BE2C (cell line): ENCODE results near the gene LRRC8A.

ENCODE experiments used
- DNase-seq: peaks from one replicate; pipeline ENCODE4 v3.0.0-alpha.2; 2020
- H3K27me3 ChIP-seq: fragments of 250-450 bp; sonication (Bioruptor Pico); 2 replicates; pipeline ENCODE4 v1.5.1; 2020; ENCODE audit warnings: mild to moderate bottlenecking
- H3K36me3 ChIP-seq: fragments of 250-450 bp; sonication (Bioruptor Pico); 2 replicates; pipeline ENCODE4 v1.5.1; 2020; ENCODE audit warnings: mild to moderate bottlenecking
- H3K4me1 ChIP-seq: fragments of 250-450 bp; sonication (Bioruptor Pico); 2 replicates; pipeline ENCODE4 v1.5.1; 2020
- H3K4me3 ChIP-seq: 2 replicates; pipeline ENCODE4 v1.5.1; 2011; ENCODE audit warnings: low read depth, low read length
- H3K9me3 ChIP-seq: fragments of 250-450 bp; sonication (Bioruptor Pico); 2 replicates; pipeline ENCODE4 v1.5.1; 2020
- CTCF ChIP-seq: IDR thresholded peaks from 2 replicates; pipeline ENCODE4 v1.5.1; 2012; ENCODE audit warnings: mild to moderate bottlenecking, low read depth, low read length

The LRRC8A gene

GRCh38 chr9:128916745-128917144 is 34.8 kb downstream of the LRRC8A start:
- TF ChIP-seq CTCF: no peak
- no peak overlapping the region for H3K4me3 ChIP-seq
- peaks cover 6% of the 10 kb centered on the region for H3K4me1 ChIP-seq
- H3K9me3 ChIP-seq: no peaks in the 10 kb centered on the region
- H3K36me3 ChIP-seq: peaks cover 21% of the 10 kb centered on the region
- no peaks in the 10 kb centered on the region for H3K27me3 ChIP-seq
- no peak for DNase-seq

- Histone ChIP-seq H3K4me3 (no peak overlapping the region), H3K9me3 (no peaks in the 10 kb centered on the region), H3K36me3 (peaks cover 21% of the 10 kb centered on the region), H3K4me1 (peaks cover 6% of the 10 kb centered on the region), H3K27me3 (no peaks in the 10 kb centered on the region)
- TF ChIP-seq CTCF: no peak
- DNase-seq: no peak
Observed at GRCh38 chr9:128917151-128917849, 35.4 kb downstream of the LRRC8A start.

GRCh38 chr9:128918921-128919320 is 37.0 kb downstream of the LRRC8A start:
- peaks cover 21% of the 10 kb centered on the region for H3K36me3 ChIP-seq
- peaks cover 6% of the 10 kb centered on the region for H3K4me1 ChIP-seq
- no peaks in the 10 kb centered on the region for H3K27me3 ChIP-seq
- DNase-seq: no peak
- H3K9me3 ChIP-seq: no peaks in the 10 kb centered on the region
- no peak for TF ChIP-seq CTCF
- H3K4me3 ChIP-seq: no peak overlapping the region

- Histone ChIP-seq H3K36me3 (peaks cover 21% of the 10 kb centered on the region), H3K9me3 (no peaks in the 10 kb centered on the region), H3K4me1 (peaks cover 6% of the 10 kb centered on the region), H3K27me3 (no peaks in the 10 kb centered on the region), H3K4me3 (no peak overlapping the region)
- DNase-seq: no peak
- no peak for TF ChIP-seq CTCF
Observed at GRCh38 chr9:128919402-128920089, 37.6 kb downstream of the LRRC8A start.

GRCh38 chr9:128920381-128921058 is 38.6 kb downstream of the LRRC8A start, which contains the start of gene PHYHD1:
PHYHD1 (plus strand) TSS chr9:128920982; CDS start chr9:128922324, 1,342 bp downstream.
- peak; percentile 39 for DNase-seq
- Histone ChIP-seq H3K27me3 (no peaks in the 10 kb centered on the region), H3K4me3 (no peak within 1 kb of the TSS), H3K9me3 (no peaks in the 10 kb centered on the region), H3K36me3 (peaks cover 18% of the 10 kb centered on the region), H3K4me1 (peaks cover 6% of the 10 kb centered on the region)
- no peak for TF ChIP-seq CTCF
